HG02852 (cell line): ENCODE data around the gene FSTL1.
"Not testable (repeated sequence)": the region's sequence is repeated elsewhere in the genome, so short reads cannot be mapped to it uniquely, and the experiment has no call there.

ENCODE experiments used
- ATAC-seq: cut with Tn5 transposase; IDR thresholded peaks from one replicate; pipeline ENCODE4 v1.9.1; 2021; ENCODE audit warnings: mild to moderate bottlenecking, moderate library complexity; ENCODE audit not compliant: unreplicated experiment

The FSTL1 gene

DNA sequence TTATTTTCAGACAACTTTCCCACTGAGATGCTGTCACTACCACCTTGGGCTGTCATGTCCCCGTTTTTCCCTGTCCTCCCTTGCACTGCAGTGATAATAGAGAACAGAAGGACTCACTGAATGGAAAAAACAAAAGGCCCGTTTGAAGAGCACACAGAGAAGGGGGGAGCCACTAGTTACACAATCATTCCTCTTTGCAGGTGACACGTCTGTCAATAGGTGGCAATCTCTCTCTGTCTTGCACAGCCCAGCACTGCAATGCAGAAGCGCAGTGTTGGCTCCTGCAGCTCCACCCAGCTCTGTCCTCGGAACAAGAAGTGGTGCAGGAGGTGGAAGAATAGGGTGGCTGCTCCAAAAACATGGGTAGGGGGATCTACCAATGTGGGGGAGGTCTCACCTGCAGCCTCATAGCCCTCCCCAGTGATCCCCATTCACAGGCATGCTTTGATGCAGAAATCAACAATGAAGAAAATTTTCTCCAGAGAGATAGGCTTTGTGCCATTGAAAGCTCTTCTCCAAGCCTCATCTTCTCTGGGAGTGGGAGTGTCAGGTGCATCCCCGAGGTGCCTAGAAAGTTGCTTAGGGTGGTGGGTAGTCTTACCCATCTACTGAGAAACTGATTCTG, 31.8 kb downstream of the FSTL1 start:
- ATAC-seq: peak; percentile 55

DNA sequence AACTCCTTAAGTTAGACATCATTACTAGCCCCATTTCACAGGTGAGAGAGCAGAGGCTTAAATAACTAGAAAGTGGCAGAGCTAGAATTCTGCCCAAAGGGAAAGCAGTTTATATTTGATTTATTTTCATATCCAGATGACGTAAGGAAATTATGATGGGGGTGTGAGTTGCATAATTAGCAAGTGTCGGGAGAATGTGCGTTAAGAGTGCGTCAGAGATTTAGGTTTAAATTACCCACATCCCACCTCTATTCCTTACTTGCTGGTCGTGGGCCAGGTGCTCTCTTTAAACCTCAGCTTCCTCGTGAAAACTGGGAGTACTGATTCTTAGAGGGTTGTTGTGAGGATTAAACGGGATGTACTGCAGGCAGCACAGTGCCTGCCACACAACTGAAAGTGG, 32.3 kb downstream of the FSTL1 start:
- no peak for ATAC-seq

DNA sequence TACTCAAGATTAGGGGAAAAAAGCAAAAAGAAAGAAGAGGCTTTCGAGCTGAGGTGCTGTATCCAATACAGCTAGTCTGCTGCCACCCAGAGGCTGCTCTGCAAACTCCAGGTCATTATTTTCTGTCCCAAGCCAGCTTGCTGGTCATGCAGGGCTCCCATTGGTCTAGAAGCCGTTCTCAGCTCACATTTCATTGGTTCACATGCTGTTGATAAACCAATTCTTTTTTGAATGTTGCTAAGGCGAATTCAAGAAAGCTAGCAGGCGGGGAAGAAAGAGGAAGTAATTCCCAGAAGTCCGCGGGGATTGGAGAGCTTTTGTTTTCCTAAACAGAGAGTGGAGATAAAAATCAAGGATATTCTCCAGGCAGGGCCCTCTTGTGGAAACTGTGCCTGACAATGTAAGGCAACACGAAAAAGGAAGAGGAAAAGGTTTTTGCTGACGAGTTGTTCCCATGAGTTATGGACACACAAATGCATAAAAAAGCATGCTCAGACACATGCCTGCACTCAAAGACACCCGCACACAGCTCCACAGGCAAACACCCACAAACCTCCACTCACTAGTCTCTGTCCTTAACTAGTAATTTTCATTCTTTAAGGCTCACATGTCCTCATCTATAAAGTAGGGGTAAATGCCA, 33.4 kb downstream of the FSTL1 start:
- peak; percentile 99 for ATAC-seq

DNA sequence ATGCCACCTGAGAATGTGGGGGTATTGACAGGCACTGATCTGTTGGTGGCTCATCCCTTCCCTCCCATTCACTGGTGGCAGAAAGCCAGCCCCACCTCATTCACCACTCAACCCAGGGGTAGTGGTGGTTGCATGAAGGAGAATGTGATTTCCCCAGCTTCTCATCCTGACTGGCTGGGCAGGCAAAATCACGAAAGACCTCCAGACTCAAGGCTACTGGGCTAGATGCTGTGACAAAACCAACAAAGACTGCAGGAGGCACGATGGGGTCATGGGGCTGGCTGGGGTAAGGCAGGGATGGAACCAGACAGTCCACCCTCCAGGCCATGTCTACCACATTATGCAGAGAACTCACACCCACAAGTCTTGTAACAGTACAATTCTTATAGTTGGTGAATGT, 33.9 kb downstream of the FSTL1 start:
- peak; percentile 31 for ATAC-seq

DNA sequence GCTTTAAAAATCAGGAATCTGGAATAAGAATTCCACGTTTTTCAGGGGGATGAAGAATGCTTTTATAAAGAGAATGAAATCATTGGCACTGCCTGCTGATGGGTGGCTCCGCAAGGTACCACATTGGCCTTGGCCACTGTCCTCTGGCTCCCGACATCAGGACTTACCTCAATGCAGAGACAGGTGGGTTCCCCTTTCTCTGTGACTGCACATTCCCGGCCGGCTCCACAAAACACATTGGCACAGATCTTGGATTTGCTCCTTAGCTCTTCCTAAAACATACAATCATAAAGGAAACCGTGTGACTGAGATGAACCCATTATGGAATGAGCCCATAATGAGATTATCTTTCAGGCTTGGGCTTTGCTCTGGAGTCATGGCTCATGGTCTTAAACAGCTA, 35.0 kb downstream of the FSTL1 start:
- ATAC-seq: no peak

DNA sequence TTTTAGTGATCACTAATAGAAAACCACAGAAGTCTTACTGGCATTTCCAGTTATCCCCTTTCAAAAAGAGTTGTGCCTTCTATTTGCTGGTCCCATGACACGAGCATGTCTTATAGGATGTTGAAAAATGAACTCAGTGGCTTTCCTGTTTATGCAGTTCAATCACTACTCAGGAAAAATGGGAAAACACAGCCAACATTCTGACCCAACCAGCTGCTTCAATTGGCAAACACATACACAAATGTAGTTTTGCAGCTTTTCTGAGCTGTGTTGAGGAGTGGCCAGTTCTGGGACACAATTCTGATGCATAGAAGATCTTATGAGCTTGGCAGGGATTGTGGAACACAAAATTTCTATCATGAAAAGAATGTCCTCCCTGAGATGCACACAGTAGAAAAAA, 40.3 kb downstream of the FSTL1 start:
- no peak for ATAC-seq

DNA sequence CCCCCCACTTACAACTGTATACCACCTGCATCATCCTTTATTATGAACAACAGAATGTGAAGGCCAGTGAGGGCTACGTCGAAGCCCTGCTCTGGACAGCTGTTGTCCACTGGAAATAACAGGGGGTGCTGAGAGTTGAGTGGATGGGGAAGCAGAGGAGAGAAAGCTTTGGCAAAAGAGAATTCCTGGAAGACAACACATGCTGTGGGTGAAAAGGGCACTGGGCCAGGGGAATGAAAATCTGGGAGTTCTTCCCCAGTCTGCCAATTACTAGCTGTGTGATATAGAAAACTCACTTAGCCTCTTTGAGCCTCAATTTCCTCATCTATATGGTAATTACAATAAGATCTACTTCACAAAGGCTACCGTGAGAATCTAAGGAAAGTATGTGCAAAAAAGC, 40.7 kb downstream of the FSTL1 start:
- no peak for ATAC-seq

DNA sequence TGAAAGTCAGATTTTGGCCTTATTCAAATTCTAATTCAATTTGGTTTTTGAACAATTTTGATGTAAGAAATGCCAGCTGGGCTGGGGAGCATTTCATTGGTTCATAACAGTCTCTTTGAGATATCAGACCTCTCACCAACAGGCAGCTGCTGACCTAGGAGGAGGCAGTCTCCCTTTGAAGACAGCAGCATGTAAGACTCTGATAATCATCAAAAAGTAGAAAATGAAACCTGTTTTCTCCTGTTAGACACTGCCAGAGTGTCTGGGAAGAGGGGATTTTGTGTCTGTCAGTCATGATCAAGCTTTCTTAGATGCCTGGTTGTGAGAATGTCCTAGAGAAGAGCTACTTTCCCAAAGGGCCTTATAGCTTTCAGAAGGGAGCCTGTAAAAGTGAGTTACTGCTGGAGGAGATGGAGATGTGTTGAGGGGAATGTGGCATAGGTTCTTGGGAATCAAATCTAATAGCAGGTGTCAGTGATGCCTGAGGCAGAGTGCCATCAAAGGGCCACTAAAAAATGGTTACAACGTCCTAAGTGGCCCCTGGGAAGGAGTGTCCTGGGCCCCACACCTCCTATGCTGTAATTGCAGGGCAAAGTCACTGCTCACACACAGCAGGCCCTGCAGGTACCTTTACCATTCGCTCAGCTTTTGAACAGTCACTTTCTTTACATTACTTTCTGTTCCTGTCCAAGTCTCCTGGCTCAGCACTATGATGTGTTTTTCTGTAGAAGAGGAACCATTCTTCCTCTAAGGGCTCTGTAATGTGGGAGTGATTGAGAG, 43.1 kb downstream of the FSTL1 start:
- ATAC-seq: no peak

DNA sequence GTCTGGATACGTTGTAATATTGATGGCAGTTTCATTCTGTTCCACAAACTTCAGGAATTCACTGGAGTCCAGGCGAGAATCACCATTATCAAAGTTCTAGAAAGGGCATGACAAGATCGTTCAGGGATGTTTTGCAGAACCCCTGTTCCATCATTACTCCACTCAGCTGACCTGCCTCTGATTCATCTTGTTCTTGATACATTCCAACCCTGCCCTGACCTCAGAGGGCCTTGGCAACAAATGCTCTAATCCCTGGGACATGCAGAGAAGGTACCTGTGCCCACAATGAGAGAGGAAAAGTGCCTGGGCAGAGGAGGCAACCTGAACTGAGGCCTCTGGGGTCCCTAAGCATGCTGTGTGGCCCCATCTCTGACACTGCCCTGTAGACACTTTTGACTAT, 45.9 kb downstream of the FSTL1 start:
- ATAC-seq: no peak

DNA sequence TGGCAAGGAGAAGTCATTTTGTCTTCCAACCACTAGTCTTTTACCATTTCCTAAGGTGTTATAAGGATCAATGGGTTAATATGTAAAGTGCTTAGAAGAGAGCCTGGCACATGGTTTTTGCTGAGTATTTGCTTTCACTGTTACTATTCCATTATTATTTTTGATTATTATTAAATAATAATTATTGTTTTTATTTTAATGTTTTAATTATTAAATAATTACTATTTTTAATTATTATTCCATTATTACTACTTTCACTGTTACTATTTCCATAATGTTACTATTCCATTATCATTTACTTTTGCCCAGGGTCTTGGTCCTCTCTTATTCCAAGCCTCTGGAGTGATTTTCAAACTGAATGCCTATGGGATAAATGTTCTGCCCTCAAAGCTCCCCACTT, 48.5 kb downstream of the FSTL1 start:
- ATAC-seq: no peak

DNA sequence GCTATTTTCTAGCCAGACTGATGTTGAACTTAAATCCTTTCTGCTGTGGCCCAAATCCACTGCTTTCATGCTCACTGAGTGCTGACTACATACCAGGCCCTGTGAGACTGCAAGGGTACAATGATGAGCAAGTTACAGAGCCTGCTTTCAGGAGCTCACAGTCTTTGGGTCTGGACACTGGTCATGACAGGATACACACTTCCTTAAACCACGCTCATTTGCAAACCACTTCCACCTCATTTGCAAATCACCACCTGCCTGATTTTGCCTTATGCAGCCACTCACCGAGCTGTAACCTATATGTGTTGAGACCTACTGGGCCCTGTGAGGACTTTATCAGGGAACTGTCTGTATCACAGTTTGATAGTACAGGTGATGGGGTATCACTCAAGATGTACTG, 51.4 kb downstream of the FSTL1 start:
- peak; percentile 91 for ATAC-seq

DNA sequence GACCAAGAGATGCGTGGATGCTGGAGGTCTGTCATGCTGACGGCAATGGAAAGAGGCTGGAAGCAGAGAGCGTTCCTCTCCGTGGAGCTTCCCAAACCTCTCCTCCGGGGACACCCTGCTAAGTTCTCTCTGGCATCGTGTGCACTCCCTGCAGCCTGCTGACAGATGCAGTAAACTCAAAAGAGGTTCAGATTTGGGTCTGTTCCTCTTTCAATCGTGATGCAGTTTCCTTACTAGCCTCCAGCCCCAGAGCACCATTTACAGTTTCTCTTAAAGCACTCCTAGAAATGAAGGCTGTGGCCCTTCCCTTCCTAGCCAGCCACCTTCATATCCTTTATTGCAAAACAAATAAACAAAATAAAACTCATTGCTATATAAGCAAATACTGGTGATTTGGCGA, 54.3 kb downstream of the FSTL1 start:
- no peak for ATAC-seq

DNA sequence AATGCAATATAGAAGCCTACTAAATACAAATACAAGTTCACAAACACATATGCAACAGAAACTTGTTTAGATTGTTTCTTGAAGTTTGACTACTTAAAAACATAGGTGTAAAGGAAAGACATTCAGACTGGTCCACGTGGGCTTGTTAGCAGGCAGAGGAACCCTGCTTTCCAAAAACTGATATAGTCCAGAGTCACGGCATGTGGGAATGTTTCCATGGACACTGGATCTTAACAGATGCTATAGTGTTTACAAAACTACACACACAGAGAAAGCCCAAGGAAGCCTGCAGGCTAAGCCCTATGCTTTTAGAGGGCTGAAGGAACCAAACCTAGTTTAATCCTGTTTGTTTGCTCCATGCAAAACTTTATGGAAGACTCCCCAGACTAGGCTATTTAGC, 56.4 kb downstream of the FSTL1 start:
- ATAC-seq: no peak

DNA sequence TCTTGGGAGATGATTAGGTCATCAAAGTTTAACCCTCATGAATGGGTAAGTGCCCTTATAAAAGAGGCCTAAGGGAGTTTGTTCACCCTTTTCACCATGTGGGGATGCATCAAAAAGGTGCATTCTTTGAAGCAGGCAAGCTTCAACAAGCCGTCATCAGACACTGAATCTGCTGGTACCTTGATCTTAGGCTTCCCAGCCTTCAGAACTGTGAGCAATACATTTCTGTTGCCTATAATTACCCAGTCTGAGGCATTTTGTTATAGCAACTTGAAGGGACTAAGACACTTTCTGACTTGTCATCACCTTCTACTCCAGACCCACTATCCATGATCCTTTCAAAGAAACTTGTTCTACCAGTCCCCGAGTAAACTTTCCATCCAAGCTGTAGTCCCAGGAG, 57.0 kb downstream of the FSTL1 start:
- ATAC-seq: no peak

DNA sequence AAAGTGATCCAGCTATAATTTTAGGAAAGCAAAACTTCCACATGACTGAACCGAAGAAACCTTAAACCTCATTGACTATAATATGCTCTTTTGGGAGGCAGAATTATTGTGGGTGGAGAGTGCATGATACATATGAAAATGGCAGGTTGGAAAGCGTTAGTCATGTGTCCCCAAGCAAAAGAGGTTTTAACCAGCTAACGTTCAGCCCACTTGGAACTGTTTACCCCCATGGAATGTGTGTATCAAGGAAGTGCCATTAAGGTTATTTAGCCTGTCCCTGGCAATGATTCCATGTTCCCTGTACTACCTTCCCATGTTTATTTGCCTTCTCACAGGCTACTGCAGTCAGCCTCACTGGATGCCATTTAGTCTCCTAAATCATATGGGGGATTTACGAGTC, 57.5 kb downstream of the FSTL1 start:
- ATAC-seq: no peak

DNA sequence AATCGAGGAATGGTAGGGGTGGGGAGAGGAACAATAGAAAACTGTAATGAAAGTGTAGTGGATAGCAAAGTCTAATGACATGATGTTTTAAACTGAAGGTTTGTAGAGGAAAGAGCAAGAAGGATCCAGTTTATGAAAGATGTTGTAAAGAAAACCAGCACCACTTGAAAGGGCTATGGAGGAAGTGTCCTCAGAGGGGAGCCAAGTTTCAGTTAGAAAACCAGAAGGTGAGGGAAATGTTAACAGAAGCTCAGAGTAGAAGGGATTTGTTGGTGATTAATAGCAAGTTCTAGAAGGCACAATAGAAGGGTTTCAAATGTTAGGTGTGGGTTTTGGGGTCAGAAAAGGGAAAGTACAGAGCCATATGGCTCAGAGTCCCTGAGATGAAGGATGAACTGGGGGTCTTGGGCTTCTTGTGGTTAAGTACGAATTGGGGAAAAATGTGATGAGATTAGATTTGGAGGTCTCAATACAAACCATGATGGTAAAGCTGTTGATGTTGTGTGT, 67.8 kb downstream of the FSTL1 start:
- ATAC-seq: no peak

DNA sequence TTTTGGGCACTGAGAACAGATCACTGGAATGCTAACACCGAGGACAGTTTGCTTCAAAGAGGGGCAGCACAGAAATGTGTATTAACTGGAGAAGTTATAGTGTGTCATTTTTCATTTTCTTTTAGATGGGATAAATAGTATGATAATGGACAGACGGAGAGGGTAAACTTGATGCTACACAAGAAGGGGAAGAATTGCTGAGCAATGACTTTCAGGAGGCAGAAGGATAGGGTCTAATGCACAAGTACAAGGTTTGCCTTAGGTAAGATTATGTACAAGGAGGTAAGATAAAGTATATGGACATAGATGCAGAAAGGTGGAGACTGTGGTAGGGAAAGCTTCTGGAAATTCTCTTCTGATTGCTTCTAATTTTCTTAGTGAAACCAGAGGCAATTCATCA, 69.3 kb downstream of the FSTL1 start:
- ATAC-seq: no peak

DNA sequence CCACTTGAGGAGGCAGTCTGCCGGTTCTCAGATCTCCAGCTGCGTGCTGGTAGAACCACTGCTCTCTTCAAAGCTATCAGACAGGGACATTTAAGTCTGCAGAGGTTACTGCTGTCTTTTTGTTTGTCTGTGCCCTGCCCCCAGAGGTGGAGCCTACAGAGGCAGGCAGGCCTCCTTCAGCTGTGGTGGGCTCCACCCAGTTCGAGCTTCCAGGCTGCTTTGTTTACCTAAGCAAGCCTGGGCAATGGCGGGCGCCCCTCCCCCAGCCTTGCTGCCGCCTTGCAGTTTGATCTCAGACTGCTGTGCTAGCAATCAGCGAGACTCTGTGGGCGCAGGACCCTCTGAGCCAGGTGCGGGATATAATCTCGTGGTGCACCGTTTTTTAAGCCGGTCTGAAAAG, 72.8 kb downstream of the FSTL1 start:
- not testable (repeated sequence) for ATAC-seq

DNA sequence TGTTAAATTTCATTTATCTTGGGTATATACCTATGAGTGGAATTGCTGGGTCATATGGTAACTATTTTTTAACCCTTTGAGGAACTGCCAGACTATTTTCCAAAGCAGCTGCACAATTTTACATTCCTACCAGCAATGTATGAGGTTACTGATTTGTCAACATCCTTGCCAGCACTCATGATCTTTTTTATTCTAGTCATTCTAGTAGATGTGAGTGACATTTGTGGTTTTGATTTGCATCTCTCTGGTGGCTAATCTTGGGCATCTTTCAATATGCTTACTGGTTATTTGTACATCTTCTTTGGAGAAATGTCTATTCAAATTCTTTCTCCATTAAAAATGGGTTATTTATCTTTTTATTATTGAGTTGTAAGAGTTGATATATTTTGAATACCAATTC, 80.3 kb downstream of the FSTL1 start:
- no peak for ATAC-seq

DNA sequence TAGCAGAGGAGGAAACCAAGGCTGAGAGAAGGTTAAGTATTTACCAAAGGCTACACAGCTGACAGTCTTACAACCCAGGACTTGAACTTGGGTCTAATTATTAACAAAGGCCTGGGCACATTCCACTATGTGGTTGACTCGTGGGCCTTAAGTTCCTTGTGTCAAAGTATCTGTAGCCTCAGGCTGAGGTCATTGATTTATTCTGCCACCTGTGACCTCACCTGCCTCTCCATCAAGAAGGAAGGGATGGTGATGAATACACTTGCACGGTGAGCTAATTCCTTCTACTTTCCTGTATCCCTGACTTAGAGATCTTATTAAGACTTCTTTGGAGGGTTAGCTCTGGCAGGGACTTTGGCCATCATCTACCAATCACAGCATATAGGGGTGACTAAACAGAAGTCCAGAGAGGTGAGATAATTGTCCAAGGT, 81.7 kb downstream of the FSTL1 start:
- ATAC-seq: peak; percentile 48

DNA sequence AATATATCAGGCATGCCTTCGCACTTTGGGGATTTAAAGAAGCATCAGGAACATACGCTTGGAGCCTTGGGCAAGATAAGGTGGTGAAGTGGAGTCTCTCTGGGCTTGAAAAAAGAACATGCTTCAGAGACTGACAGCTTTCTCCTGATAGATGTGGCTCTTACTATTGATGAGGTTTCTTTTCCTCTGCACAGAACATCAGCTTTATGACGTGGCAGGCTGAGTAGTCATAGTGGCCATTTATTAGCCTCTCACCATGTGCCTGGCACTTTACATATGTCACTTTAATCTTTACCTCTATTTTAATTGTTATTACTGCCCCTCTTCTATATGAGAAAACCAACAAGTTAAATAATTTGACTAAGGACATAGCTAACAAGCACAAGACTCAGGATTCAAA, 82.6 kb downstream of the FSTL1 start:
- no peak for ATAC-seq

DNA sequence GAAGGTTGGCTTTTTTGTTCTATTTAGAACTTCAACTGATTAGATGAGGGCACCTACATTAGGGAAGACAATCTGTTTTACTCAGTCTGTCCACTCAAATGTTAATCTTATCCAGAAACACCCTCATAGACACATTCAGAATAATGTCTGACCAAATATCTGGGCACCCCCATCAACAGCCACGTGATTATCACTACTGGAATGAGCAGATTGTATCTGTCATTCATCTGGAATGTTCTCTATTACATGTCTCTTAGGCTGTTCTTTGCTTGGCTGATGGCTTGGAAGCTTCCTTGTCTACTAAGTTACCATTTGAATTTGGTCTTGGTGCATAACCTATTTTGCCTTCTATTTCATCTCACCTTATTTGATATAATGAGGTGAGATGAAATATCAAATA, 86.0 kb downstream of the FSTL1 start:
- ATAC-seq: no peak
